GDM1 (cell line): ENCODE measurements around the gene PDE4B.

ENCODE experiments used
- DNase-seq: peaks from one replicate; lab custom pipeline; 2025; lab: John Stamatoyannopoulos, UW

Gene PDE4B

DNA sequence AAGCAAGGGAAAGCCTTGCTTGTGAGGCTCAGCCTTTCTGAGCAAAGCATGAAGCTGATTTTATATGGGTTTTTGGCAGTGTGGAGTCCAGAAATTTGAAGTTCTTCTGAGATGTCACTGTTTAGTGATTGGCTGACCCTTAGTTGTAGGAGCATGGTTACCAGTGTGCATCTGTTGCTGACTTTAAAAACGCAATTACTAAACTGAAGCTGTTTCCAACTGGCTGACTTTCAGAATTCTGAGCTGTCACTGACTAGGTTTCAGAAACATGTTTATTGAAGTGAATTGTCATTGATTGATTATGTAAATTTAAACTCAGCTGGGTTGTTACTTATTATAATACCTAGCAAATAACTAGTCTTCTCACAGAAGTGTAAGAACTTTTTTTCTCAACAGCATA lies 89.4 kb downstream of the PDE4B start:
- no peak for DNase-seq

DNA sequence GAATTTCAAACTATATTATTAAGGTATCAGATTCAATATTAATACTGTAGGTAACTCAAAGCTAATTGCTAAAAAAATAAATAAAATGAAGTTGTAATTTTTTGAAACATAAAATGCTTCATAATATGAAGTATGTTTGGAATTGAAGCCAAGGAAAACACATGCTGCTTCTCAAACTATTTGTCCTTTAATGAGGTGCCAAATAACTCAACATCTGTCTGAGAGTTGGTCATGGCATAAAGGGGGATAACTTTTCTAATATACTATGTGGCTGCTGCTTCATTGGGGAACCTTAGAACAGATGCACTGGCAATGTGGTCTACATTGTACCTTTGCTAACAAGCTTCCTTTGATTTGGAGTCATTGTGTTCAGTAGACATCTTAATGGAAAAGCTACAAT lies 96.7 kb downstream of the PDE4B start:
- no peak for DNase-seq

DNA sequence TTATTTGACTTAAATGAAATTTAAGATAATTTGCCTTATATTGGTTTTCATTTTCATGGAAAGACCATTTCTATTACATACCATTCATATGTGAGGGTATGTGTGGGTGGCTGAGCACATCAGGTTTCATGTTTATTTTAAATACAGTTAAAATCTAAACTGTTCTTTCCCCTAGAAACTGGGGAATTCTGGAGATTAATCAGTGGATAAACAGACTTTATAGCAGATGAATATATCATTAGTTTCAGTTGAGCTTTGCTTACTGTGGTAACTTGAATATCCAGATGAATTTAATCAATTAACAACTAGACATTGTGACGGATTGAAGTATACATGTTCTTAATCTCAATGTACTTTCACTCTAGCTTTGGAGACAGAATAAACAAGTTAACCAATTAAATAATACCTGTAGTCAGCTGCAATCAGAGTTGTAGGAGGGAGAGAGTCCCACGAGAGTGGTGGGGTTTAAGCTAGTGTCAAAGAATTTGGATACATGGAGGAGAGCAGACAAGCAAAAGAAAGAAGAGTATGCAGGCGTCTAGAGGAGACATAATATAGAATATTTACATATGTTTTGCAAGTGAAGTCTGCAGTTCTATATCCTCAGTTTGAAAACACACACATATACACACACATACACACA lies 97.6 kb downstream of the PDE4B start:
- no peak for DNase-seq

DNA sequence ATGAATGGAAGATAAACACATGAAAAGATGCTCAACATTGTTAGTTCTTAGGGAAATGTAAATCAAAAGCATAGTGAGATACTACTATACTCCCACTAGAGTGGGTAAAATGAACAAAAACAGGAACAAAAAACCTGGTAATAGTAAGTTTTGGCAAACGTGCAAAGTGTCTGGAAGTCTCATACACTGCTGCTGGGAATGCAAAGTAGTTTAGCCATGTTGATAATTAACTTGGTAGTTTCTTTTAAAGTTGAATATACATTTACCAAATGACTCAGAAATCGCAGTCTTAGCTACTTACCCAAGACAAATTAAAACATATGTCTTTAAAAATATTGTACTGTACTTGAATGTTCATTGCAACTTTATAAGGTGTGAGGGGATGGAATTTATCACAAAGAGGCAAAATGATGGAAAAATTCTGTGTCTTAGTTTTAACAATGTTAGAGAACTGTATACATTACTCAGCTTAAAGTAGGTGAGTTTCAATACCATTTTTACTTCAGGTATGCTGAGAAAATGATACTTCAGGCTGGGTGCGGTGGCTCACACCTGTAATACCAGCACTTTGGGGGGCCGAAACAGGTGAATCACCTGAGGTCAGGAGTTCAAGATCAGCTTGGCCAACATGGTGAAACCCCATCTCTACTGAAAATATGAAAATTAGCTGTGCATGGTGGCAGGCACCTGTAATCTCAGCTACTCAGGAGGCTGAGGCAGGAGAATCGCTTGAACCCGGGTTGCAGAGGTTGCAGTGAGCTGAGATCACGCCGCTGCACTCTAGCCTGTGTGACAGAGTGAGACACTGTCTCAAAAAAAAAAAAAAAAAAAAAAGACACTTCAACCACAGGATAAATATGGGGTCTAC lies 102.3 kb downstream of the PDE4B start:
- no peak for DNase-seq

DNA sequence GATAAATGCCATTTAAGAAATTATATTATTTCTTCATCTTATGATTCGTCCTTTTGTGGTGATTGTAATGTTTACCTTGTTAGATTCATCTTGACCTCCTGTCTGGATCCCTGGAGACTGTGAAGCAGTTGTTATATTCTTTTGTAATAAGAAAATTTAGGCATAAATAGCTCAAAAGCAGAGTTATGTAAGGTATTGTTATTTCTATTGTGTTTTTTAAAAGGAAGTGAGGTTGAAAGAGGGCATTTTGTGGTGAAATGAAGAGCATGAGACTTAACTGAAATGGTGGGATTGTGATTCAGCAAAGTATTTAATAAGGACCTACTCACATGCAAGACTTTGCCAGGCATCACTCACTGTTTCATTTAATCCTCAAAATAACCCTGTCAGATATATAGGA lies 104.0 kb downstream of the PDE4B start:
- DNase-seq, result no peak

DNA sequence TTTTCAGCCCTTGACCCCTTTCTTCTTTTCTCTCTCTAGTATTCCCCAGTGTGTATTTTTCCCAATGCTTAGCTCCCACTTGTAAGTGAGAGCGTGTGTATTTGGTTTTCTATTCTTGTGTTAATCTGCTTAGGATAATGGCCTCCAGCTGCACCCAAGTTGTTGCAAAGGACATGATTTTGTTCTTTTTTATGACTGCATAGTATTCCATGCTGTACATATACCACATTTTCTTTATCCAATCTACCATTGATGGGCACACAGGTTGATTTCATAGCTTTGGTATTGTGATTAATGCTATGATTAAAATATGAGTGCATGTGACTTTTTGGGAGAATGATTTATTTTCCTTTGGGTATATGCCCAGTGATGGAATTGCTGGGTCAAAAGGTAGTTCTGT lies 104.8 kb downstream of the PDE4B start:
- no peak for DNase-seq

DNA sequence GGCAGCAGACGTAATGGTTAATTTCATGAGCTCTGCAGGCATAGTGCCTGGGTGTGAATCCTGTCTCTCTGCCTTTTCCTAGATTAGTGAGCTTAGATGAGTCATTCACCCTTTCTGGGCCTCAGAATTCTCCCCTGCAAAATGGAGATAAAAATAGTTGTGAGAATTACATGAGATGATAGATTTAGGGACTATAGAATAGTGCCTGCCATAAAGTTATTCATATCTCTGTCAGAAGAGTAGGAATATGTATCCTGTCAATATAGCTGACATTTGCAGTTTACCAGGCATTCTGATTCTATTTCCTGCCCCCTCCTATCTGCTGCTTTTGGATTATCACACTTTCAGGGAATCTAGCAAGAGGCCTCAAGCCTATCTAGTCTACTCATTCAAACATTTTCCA lies 112.0 kb downstream of the PDE4B start:
- DNase-seq, result no peak

DNA sequence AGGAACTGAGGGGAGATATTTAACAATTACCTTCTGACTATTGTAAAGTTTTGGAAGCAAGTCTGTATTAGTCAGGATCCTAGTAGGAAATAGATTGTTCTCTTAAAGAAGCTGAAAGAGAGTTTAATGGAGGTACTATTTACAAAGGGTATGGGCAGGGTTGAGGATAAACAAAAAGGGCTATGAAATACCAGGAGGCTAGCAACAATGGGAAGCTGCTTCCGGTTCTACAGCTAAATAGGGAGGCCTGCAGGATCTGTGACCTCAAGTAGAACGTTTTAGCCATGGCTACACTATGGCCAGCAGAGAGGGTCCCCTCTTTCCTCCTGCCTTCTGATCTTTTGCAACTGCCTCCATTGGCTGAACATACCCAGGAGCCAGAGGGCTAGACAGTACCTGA lies 117.7 kb downstream of the PDE4B start:
- no peak for DNase-seq

DNA sequence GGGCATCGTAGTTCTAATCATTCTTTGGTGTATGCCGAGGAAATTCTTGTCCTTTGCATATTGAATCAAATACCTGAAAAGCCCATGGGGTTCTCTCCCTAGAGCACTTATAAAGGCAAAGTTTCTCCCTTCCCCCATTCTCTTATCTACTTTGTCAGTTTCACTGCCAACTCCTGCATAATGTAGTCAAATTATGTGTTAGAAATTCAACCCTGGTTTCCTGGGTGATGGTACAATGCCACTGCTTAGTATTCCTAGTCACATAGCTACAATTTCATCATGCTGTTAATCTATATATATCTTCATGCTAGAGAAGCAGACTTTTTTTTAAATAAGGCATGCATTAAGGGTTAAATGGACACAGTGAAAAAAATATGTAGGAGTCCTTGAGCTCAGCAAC lies 119.0 kb downstream of the PDE4B start:
- DNase-seq, result no peak

DNA sequence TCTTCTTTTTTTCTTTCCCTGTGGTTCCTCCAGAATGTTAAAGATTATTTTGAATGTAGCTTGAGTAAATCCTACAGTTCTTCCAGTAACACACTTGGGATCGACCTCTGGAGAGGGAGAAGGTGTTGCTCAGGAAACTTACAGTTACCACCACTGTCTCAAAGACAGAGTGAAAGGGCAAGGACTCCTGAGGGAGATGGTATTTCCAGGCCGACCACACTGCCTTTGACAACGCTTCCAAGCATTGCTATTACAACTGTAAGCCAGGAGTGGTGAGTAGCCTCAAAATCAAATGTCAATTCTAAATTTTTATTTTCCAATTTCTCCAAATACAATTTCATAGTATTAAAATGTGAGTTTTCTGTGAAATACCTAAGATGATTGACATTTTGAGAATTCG lies 125.9 kb downstream of the PDE4B start:
- no peak for DNase-seq

DNA sequence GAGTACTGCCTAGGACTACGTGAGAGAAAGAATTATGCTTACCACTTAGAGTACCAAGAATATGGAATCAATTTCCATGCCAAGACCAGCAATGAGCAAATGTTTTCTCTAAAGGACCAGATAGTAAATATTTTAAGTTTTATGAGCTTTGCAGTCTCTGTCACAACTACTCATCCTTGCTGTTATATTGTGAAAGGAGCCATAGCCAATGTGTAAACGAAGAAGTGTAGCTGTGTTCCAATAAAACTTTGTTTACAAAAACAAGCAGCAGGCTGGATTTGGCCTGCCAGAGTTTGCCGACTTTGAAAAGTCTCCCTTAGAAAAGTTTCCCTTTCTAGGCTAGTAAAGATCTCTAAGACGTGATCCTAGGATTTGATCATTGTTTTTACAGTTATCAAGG lies 128.8 kb downstream of the PDE4B start:
- DNase-seq, result no peak

DNA sequence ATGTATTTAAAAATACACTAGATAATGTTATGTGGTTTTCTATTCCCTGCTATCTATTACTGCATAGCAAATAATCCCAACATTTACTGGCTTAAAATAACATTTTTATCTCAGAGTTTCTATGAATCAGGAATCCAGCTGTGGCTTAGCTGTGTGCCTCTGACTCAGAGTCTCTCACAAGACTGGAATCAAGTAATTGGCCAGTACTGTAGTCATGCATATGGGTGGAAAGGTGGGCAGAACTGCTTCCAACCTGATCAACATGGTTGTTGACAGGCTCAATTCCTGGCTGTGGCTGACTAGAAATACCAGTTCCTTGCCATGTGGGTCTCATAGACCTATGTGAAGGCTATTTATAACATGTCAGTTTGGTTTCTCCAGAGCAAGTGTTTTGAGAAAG lies 131.8 kb downstream of the PDE4B start:
- DNase-seq, result no peak

DNA sequence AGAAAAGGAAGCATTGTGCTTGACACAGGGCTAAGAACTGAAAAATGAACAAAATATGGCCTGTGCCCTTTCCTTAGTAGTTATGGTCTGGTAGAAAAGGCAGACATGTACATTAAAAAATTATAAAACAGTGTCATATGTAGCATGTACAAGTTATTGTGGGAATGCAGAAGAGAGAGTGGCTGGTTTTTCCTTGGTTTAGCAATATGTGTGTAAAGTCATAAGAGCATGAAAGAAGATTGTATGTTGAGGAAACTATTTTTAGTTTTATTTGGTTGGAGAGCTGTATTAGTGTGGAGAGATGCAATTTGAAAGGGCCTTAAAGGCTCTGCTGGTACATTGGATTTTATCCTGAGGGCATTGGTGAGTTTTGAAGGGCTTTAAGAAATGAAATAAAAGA lies 145.8 kb downstream of the PDE4B start:
- DNase-seq, result no peak

DNA sequence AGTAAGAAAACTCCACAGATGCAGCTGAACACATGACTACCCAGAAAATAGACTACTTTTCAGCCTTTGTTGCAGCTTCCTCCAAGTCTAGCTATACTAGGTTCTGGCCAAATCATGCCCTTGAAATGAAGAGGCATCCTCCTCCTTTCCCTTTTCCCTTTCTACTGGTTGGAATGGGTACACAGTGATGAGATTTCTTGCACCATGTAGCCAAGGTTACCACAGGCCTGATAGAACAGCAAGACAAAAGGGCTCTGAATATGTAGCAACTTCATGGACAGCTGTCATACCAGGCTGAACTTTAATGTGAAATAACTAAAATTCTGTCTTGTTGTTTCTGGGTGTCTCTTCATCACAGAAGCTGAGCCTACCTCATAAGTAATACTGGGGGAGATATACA lies 146.5 kb downstream of the PDE4B start:
- DNase-seq, result no peak

DNA sequence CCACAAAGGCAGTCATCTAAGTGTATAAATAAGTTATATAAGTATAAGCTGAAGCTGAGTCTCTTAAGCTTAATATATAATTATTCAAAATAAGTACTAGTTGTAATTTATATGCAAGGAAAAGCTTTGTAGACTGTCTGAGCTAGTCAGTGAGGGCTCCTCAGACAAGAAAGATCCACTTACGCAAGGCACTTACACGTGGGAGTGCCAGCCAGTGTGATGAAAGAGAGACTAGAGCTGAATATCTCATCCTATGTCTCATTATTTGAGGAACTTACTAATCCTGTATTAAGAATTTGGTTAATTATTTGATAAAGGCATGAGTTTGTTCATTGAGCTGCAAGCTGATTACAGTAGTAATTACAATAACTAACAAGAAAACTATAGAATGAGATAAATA lies 146.9 kb downstream of the PDE4B start:
- DNase-seq, result no peak

DNA sequence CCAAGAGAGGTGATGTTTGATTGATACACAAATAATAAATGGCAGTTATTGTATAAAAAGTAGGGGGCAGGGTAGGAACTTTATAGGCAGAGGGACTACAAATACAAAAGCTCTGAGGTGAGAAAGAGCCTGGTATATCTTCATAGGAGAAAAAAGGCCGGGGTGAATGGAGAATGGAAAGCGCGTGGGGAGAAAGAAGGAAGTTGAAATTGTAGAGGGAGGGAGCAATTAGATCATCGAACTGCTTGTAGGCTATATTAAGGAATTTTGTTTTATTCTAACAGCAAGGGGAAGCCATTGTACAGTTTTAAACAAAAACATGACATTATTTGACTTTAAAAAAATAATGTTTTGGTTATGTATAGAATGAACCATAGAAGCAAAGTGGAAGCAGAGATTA lies 147.4 kb downstream of the PDE4B start:
- DNase-seq, result no peak

DNA sequence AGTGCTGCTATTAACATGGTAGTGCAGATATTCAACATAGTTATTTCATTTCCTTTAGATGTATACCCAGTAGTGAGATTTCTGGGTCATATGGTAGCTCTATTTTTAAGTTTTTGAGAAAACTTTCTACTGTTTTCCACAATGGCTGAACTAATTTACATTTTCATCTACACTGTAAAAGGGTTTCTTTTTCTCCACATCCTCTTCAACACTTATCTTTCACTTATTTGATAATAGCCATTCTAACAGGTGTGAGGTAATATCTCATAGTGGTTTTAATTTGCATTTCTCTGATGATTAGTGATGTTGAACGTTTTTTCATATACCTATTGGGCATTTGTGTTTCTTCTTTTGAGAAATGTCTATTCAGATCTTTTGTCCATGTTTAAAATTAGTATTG lies 149.8 kb downstream of the PDE4B start:
- no peak for DNase-seq

DNA sequence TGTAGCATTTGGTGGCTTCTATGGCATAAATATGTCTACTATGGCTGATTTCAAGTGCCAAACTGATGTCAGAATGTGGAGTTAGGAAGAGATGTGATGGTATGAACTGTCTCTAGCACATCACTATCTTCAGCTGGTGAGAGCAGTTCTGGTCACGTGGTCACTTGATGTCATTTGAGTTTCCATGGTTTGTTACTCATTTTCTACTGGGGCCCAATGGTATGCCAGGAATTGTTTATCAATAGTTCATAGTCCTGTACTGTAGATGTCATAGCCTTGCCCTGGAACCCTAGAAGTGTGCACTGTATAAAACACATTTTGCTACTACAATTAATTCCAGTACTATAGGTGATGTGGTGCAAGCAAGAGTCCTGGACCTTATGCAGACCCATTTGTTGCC lies 153.7 kb downstream of the PDE4B start:
- no peak for DNase-seq

DNA sequence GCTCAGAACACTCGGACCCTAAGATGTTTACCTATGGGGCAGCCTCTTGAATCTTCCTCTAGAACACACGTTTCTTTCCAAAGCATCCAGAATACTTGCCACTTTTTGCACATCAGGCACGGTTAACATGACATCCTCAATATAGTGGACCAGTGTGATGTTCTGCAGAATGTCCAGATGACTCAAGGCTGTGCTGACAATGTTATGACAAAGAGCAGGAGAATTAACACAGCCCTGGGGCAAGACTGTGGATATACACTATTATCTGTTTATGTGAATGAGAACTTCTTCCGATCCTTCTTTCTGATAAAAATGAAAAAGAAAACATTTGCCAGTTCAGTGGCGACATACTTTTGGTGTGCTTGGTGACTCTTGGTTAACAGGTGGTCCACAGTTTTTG lies 154.3 kb downstream of the PDE4B start:
- DNase-seq, result no peak

DNA sequence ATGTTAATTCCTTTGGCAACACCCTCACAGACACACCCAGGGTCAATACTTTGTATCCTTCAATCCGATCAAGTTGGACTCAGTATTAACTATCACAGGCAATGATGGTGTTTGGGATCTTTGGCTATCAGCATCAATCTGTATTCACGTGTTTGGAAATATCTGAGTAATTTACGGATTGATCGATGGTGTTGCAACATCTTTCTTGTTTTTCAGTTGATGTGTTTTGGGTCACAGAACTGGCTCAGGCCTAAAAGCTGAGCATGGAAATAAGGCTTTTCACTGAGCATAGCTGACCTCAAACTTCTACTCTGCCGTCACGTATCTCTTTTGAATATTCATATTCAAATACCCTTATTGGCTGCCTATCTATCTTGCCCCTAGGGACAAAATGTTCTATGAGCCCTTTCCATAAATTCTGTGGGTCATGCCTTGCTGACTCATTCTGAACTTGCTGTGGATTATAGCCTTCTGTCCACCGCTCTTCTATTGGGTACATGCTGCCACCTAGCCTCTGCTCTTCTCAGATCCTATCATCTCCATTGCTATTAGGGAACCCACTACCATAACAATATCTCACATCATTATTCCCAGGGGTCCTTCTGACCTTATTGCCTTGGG lies 156.0 kb downstream of the PDE4B start:
- peak; percentile 41 for DNase-seq

DNA sequence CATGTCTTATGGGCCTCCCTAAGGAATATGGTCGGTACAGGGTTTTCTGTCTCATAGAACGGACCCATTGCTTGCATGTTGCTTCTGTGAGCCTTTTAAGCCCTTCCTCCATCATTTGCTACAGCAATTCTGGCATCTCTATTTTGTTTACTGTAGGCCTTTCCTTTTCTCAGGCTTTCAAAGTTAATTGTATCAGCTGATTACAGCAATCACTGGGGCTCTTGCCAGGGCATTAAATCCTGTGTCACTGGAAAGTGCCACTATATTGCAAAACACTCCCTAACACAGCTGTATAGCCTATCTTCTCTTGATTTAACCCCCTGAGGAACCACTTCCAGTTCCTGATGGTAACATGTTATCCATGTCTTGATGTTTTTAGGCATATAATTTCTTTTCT lies 156.5 kb downstream of the PDE4B start:
- DNase-seq, result no peak

DNA sequence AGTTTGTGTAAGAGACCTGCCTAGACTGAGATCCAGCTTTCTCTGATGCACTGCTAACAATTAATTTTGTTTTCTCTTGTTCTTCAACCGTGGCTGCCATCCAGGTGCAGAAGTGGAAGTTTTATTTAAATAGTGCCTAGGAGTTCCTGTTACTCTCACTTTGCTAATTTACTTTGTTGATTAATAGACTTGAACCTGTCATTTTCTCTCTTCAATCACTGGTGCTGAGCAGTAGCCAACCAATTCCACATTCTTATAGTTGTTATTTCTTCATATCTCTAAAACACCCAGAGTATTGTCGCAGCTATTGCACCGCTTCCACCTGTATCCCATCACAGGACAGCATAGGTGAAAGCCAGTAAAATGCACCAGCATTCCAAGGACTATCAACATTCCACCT lies 157.2 kb downstream of the PDE4B start:
- no peak for DNase-seq

DNA sequence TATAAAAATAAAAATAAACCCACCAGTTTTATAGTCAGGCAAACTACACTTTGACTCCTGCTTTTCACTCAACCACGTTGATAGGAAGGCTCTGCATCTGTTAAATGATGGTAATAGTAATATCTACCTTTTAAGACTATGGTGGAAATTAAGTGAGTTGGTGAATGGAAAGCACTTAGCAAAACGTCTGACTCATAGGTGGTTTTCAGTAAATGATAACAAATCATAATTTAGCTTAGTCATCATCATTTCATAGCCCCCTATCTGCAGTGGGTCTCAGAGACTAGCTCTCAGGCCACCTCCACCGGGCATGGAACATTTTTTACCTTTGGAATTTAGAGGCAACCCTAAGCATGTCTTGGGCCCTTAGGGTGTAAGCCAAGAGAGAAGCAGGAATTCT lies 160.0 kb downstream of the PDE4B start:
- DNase-seq, result no peak
